OCI-LY1 (cell line): ENCODE measurements around the gene GPR107.

Experiments
- H2AFZ ChIP-seq: fragments of 200-600 bp; sonication (generic), shearing (Covaris generic); 2 replicates; pipeline ENCODE4 v1.6.0; 2014; ENCODE audit warnings: antibody characterized with exemption, mild to moderate bottlenecking, low read length
- H3F3A ChIP-seq: fragments of 200-600 bp; sonication (generic), shearing (Covaris generic); 2 replicates; pipeline ENCODE4 v1.6.0; 2014; ENCODE audit warnings: mild to moderate bottlenecking, antibody characterized with exemption, low read length, moderate library complexity; ENCODE audit not compliant: insufficient read depth
- H3K27ac ChIP-seq: fragments of 200-600 bp; sonication (generic); 2 replicates; pipeline ENCODE4 v1.5.1; 2014; ENCODE audit warnings: low read length, mixed run types, mild to moderate bottlenecking, low read depth; ENCODE audit not compliant: poor library complexity, severe bottlenecking
- H3K27me3 ChIP-seq: fragments of 200-600 bp; sonication (generic); 2 replicates; pipeline ENCODE4 v1.6.0; 2014; ENCODE audit warnings: antibody characterized with exemption, mild to moderate bottlenecking, low read length, moderate library complexity; ENCODE audit not compliant: insufficient read depth
- H3K36me3 ChIP-seq: fragments of 200-600 bp; sonication (generic); 2 replicates; pipeline ENCODE4 v1.6.1; 2014; ENCODE audit warnings: mild to moderate bottlenecking, antibody characterized with exemption, low read length, moderate library complexity, mixed read lengths; ENCODE audit not compliant: insufficient read depth
- H3K4me1 ChIP-seq: fragments of 200-600 bp; sonication (generic); 2 replicates; pipeline ENCODE4 v1.5.1; 2014; ENCODE audit warnings: mild to moderate bottlenecking, low read length, moderate library complexity; ENCODE audit not compliant: insufficient read depth, severe bottlenecking
- H3K4me2 ChIP-seq: fragments of 200-600 bp; sonication (generic), shearing (Covaris generic); 2 replicates; pipeline ENCODE4 v1.6.1; 2014; ENCODE audit warnings: low read length
- H3K4me3 ChIP-seq: fragments of 200-600 bp; sonication (generic); 2 replicates; pipeline ENCODE4 v1.5.1; 2014; ENCODE audit warnings: low read length, low read depth, mild to moderate bottlenecking, mixed read lengths; ENCODE audit not compliant: poor library complexity, severe bottlenecking
- H3K79me2 ChIP-seq: fragments of 200-600 bp; shearing (Covaris generic); 2 replicates; pipeline ENCODE4 v1.6.1; 2016; ENCODE audit warnings: mixed run types, low read length, mixed read lengths; ENCODE audit not compliant: insufficient read depth
- H3K9ac ChIP-seq: fragments of 200-600 bp; sonication (generic), shearing (Covaris generic); 2 replicates; pipeline ENCODE4 v1.6.1; 2014; ENCODE audit warnings: mild to moderate bottlenecking, low read length, mixed read lengths
- H3K9me2 ChIP-seq: fragments of 200-600 bp; sonication (generic), shearing (Covaris generic); 2 replicates; pipeline ENCODE4 v1.6.1; 2014; ENCODE audit warnings: low read depth, mild to moderate bottlenecking, low read length, mixed read lengths
- H3K9me3 ChIP-seq: fragments of 200-600 bp; shearing (Covaris generic); 2 replicates; pipeline ENCODE4 v1.6.1; 2014; ENCODE audit warnings: low read length, mixed read lengths
- H4K20me1 ChIP-seq: fragments of 200-600 bp; sonication (generic), shearing (Covaris generic); 2 replicates; pipeline ENCODE4 v1.6.0; 2016; ENCODE audit warnings: mild to moderate bottlenecking, low read length; ENCODE audit not compliant: insufficient read depth
- EZH2 ChIP-seq: fragments of 200-600 bp; sonication (generic), shearing (Covaris generic); IDR thresholded peaks from 2 replicates; pipeline ENCODE4 v1.8.0; 2017; ENCODE audit warnings: borderline replicate concordance, mixed run types, mild to moderate bottlenecking, antibody characterized with exemption, low read length, moderate library complexity, mixed read lengths
- TF ChIP-seq, protein P1 (sequence below): fragments of 200-600 bp; sonication (generic), shearing (Covaris generic); IDR thresholded peaks from 2 replicates; pipeline ENCODE4 v1.5.1; 2017; ENCODE audit warnings: mild to moderate bottlenecking, antibody characterized with exemption, low read length, moderate library complexity, mixed read lengths

Gene GPR107

DNA sequence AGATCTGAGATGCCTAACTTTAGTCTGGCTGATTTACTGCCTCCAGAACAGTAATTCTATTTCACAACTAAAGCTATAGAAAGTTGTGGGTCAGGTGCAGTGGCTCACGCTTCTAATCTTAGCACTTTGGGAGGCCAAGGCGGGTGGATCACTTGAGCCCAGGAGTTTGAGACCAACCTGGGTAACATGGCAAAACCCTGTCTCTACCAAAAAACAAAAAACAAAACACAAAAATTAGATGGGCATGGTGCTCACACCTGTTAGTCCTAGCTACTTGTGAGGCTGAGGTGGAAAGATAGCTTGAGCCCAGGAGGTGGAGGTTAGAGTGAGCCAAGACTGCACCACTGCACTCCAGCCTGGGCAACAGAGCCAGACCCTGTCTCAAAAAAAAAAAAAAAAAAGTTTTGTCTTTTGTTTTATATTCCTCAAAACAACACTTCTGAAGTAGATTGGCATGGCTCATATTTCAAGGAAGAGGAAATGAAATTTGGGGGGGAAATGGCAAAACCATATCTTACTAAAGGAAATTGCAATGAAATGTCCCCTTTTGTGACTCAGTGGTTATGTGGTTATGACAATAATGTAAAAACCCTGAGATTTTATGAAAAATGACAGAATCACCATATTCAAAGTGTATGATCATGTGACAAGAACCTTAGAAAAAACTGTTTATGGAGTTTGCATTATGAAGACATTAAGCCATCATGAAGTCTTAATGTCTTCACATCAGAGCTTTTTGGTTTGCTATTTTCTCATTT lies 26.9 kb upstream of the GPR107 start:
- Histone ChIP-seq H3K27me3 (no peaks in the 10 kb centered on the region), H3K4me2 (no peak overlapping the region), H4K20me1 (no peaks in the 10 kb centered on the region), H2AFZ (no peak overlapping the region), H3K9me3 (no peaks in the 10 kb centered on the region), H3F3A (no peaks in the 10 kb centered on the region), H3K4me1 (no peaks in the 10 kb centered on the region), H3K9me2 (no peaks in the 10 kb centered on the region), H3K9ac (no peak overlapping the region), H3K79me2 (no peaks in the 10 kb centered on the region), H3K36me3 (no peaks in the 10 kb centered on the region), H3K4me3 (no peak overlapping the region), H3K27ac (no peak overlapping the region)
- TF ChIP-seq, protein P1, sequence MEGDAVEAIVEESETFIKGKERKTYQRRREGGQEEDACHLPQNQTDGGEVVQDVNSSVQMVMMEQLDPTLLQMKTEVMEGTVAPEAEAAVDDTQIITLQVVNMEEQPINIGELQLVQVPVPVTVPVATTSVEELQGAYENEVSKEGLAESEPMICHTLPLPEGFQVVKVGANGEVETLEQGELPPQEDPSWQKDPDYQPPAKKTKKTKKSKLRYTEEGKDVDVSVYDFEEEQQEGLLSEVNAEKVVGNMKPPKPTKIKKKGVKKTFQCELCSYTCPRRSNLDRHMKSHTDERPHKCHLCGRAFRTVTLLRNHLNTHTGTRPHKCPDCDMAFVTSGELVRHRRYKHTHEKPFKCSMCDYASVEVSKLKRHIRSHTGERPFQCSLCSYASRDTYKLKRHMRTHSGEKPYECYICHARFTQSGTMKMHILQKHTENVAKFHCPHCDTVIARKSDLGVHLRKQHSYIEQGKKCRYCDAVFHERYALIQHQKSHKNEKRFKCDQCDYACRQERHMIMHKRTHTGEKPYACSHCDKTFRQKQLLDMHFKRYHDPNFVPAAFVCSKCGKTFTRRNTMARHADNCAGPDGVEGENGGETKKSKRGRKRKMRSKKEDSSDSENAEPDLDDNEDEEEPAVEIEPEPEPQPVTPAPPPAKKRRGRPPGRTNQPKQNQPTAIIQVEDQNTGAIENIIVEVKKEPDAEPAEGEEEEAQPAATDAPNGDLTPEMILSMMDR = no peak
- no peak for TF ChIP-seq EZH2

DNA sequence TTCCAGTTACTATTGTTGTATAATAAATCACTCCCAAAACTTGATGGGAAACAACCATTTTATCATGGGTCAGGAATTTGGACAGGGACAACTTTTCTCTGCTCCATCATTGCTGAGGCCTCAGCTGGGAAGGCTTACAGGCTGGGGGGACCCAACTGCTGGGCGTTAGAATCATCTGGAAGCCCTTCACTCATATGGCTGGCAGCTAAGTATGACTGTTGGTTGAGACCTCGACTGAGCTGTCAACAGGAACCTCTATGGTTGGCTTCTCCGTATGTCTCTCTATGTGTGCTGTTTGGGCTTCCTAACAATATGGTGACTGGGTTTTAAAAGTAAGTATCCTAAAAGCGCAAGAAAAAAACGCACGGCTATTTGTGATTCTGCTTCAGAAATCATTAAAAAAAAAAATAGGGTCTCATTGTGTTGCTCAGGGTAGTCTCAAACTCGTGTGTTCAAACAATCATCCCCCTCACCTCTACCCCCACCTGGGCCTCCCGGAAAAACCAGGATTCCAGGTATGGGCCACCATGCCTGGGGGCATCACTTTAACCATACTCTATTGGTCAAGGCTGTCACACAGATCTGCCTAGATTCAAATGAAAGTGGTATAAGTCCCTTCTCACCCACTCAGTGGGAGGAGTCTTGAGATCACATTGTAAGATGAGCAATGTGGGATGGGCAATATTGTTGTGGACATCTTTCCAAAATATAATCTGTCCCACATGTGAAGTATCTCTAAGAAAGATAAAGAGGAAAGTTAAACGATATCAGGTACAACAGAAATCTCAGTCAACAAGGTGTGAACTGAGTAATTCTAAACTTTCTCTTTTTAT lies 26.0 kb upstream of the GPR107 start:
- Histone ChIP-seq H3K79me2 (no peaks in the 10 kb centered on the region), H3F3A (no peaks in the 10 kb centered on the region), H3K36me3 (no peaks in the 10 kb centered on the region), H3K27ac (no peak overlapping the region), H4K20me1 (no peaks in the 10 kb centered on the region), H3K27me3 (no peaks in the 10 kb centered on the region), H3K9me3 (no peaks in the 10 kb centered on the region), H3K4me1 (no peaks in the 10 kb centered on the region), H2AFZ (no peak overlapping the region), H3K9me2 (no peaks in the 10 kb centered on the region), H3K9ac (no peak overlapping the region), H3K4me2 (no peak overlapping the region), H3K4me3 (no peak overlapping the region)
- TF ChIP-seq, protein P1 = no peak
- no peak for TF ChIP-seq EZH2

DNA sequence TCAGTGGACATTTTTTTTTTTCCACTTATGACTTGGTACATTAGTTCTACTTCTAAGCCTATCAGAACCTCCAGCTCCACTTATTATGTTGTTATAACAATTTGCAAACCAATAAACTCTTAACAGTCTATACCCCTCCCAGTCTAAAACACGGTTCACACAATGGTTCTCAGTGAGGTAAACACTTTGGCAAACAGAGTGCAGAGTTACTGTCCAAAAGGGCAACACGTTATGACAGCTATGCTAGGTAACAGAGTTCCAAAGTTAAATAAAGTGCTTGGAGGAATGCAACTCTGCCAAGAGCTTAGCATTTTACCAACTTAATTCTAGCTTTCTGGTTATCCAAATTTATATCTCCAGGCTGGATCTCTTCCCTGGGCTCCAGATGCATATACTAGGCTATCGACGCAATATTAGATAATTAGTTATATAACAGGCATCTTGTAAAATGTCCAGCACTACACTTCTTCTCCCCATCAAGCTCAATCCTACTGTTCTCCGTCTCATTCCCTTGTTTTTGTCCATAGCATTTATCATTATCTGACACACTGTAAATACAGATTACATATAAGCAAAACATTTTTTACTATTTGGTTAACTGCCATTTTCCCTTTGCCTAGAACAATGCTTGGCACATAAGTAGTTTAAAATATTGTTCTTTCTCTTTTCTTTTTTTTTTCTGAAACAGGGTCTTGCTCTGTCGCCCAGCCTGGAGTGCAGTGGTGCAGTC lies 25.0 kb upstream of the GPR107 start:
- TF ChIP-seq, protein P1 = no peak
- TF ChIP-seq EZH2 = no peak
- no peak overlapping the region for H3K4me2 ChIP-seq
- no peaks in the 10 kb centered on the region for H3K36me3 ChIP-seq
- no peak overlapping the region for H3K27ac ChIP-seq
- no peaks in the 10 kb centered on the region for H3K27me3 ChIP-seq
- H3K79me2 ChIP-seq = no peaks in the 10 kb centered on the region
- H3F3A ChIP-seq = no peaks in the 10 kb centered on the region
- H4K20me1 ChIP-seq = no peaks in the 10 kb centered on the region
- no peak overlapping the region for H2AFZ ChIP-seq
- no peaks in the 10 kb centered on the region for H3K4me1 ChIP-seq
- no peaks in the 10 kb centered on the region for H3K9me3 ChIP-seq
- H3K9ac ChIP-seq = no peak overlapping the region
- no peaks in the 10 kb centered on the region for H3K9me2 ChIP-seq
- H3K4me3 ChIP-seq = no peak overlapping the region
